GM21529 (cell line): ENCODE results near the gene SLC6A8.
"Not testable (repeated sequence)": the region's sequence is repeated elsewhere in the genome, so short reads cannot be mapped to it uniquely, and the experiment has no call there.

Experiments
- ATAC-seq: cut with Tn5 transposase; IDR thresholded peaks from one replicate; pipeline ENCODE4 v1.9.1; 2021; ENCODE audit not compliant: unreplicated experiment

The SLC6A8 gene

DNA sequence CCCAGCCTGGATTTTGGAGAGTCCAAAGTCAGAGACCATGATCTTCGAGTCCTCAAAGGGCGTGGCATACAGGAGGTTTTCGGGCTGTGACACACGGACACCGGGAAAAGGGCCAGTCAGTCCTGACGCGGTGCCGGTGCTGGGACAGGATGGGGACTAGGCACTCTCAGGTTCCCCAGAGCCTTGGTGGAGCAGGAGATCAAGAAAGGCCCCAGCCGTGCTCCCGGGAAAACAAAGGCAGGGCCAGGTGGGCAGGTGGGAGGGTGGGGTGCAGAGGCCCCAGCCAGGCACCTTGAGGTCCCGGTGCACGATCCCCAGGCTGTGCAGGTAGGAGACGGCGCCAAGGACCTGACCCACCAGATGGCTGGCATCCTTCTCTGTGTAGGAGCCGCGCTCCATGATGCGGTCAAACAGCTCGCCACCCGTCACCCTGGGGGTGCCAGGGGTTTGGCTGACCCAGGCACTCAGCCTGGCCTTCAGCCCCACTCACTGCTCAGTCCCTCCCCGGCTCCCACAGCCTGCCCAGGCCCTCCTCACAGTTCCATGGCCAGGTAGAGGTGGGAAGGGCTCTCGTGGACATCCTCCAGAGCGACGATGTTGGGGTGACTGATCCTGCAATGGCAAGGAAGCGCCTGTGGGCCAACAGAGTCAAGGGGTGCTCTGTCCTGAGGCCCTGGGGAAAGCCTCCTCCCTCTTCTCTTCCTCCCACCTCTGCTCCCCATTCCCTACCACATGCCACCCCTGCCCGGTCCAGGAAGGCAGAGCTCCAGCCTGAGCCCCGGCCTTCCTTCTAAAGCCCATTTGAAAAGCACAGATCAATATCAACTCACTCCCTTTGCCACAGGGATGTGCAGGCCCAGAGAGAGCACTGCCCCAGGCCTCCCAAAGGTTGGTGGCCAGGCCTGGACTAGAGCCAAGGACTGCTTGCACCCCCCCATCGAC is 15.9 kb upstream of the SLC6A8 start:
- no peak for ATAC-seq

DNA sequence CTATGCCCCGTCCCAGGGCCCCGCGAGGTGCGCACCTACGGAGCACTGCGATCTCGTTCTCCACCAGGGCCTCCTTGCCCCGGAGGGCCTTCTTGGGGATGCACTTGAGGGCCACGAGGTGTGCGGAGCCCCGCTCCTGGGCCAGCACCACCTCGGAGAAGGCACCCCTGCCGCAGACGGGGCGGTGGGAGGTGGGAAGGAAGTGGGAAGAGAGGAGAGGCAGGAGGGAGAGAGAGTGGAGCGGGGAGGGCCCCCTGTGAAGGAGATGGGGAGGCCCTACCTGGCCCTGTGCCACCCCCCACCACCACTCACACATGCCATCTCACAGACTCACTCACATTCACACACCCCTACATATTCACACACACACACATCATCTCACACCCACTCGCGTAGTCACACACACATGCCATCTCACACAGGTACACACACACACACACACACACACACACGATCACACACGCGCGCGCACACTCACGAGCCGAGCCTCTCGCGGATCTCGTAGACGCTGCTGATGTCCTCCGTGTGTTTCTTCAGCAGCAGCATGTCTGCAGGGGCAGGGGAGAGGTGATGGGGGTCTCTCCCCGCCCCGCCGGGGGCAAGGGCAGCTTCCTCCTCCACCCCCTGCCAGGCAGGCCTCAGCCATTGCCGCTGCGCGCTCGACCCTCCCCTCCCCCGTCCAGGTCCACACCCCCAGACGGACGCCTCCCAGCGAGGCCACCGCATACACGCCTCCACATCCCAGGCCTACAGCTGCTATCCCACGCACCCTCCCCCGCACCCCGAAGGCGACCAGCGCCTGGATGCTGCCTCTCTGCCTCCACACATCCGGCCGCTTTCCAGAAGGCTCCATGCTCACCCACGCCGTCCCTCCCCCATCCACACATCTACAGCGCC is 14.9 kb upstream of the SLC6A8 start:
- no peak for ATAC-seq

DNA sequence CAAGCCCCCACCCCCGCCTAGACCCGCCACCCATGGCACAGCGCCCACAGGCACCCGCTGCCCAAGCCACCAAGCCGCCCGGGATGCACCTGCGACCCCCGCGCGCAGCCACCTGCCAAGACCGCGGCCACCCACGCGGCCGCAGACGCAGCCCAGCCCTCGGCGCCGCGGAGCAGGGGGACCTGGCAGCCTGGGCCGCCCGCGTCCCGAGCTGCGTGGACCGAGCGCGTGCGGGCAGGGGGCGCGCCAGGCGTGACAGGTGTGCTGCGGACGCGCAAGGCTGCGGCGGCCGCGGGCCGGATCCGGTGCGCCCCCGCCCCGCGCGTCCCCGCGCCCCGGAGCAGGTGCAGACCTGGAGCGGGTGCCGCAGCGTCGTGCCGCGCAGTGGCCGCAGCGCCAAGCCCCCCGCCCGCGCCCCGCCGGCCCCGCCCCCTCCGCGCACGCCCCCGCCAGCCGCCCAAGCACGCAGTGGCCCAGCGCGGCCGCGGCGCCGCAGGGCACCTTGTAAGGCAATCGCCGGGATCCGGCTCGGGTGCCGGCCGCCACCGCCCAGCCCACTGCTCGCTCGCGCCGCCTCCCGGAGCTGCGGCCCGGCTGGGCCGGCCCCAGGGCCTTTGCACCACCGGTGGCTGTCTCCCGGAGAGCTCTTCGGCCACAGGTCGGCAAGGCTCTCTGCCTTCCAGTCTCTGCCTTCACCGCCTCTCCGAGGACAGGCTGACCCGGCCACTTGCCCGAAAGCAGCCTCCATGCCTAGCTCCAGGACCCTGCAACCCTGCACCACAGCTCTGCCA is 14.1 kb upstream of the SLC6A8 start, which contains the start of gene PNCK:
TSS of gene PNCK (minus strand) at position 386 of the 791 bp plus-strand sequence. CDS start 737 bp downstream, outside the sequence.
- ATAC-seq: no peak

DNA sequence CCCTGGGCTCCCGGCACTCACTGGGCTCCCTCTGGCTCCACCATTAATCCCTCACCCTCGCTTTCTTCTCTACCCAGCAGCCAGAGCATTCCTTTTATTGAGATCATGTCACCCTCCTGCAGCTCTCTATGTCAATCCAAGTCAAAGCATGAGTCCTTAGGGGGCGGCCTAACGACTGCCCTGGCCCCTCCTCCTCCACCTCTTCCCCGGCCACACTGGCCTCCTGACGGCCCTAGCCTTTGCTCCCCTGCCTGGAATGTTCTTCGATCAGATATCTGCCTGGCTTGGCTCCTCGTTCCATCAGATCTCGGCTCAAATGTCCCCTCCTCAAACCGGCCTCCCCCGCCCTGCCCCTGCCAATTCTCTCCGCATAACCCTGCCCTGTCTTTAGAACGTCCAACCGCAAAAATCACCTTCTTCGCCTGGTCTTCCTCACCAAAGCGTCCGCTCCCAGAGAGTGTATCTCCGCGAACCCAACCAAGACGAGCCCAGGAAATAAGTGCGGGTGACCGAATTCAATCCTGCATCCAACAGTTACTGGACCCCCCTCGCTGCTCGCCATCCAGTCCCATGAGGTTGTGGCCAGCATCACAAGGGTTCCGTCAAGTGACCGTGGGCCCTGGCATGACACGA is 13.4 kb upstream of the SLC6A8 start:
- no peak for ATAC-seq

DNA sequence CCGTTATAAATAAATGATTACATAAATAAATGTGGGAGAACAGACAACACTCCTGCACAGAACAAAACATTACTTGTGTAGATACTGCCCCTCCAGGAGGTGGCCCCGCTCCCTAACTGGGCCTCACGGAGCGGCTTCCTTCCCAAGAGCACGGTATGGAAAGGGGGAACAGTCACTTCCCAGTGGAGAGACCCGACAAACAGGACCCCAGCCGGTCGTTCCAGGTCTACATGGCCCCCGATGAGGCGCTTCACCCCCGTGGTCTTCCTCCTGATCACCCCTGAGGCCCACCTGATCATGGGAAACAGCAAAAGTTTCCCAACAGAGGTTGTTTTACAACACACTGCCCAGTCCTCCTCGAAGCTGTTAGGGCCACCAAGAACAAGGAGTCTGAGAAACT is 6.6 kb upstream of the SLC6A8 start:
- ATAC-seq: no peak

DNA sequence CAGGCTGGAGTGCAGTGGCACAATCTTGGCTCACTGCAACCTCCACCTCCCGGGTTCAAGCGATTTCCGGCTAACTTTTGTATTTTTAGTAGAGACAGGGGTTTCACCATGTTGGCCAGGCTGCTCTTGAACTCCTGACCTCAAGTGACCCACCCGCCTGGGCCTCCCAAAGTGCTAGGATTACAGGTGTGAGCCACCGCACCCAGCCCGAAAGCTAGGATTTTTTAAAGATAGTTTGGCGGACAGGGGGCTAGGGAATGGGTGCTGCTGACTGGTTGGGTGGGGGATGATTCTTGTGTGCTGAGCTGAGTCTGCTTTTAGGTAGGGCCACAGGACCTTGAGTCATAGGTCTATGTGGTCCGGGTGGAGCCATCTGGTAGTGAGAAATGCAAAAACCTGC is 4.2 kb upstream of the SLC6A8 start:
- not testable (repeated sequence) for ATAC-seq

DNA sequence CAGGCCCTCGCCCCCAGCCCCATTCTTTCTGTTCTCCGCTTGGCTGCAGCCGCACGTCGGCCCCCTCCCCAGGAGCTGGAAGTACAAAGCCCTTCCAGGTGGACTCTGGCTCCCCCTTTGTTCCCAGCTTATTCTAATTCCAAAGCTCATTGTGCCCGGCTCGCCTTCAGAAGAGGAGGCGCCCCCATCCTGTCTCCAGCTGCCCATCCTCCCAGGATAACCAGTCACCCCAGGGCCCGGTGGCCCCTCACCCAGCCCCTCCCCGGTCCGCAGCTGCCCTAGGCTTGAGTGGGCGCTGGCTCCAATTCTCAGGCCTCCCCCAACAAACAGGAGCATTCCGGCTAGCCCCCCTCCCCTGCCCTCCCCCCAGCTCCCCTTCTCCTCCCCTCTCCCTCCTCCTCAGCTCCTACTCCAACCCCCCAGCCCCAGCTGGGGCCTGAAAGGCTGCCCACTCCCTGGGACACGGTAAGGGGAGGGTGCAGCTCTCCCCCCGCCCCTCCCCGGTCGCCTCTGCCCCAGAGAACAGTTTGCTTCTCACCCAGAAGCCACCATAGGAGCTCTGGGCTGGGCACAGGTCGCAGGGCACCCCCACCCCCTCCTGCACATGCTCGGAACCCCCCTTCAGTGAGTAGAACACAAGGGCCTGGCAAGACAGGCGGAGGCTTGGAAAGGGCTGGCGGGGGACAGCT is 3.1 kb upstream of the SLC6A8 start:
- no peak for ATAC-seq

DNA sequence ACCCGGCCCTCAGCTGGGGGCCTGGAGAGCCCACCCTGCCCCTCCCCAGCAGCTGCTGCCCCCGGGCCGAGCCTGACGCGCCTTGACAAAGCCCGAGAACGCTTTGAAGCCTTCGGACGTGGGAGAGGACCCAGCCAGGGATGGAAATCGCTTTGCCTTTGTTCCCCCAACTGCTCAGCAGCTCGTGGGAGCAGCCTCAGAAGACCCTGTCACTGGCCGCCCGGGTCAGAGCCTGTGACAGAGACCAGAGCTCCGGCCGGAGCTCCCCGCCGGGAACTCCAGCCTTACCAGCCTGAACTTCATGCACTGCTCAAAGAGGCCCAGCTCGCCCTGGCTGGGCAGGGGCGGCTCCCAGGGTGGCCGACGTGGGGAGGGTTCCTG is 2.6 kb upstream of the SLC6A8 start:
- ATAC-seq: no peak

DNA sequence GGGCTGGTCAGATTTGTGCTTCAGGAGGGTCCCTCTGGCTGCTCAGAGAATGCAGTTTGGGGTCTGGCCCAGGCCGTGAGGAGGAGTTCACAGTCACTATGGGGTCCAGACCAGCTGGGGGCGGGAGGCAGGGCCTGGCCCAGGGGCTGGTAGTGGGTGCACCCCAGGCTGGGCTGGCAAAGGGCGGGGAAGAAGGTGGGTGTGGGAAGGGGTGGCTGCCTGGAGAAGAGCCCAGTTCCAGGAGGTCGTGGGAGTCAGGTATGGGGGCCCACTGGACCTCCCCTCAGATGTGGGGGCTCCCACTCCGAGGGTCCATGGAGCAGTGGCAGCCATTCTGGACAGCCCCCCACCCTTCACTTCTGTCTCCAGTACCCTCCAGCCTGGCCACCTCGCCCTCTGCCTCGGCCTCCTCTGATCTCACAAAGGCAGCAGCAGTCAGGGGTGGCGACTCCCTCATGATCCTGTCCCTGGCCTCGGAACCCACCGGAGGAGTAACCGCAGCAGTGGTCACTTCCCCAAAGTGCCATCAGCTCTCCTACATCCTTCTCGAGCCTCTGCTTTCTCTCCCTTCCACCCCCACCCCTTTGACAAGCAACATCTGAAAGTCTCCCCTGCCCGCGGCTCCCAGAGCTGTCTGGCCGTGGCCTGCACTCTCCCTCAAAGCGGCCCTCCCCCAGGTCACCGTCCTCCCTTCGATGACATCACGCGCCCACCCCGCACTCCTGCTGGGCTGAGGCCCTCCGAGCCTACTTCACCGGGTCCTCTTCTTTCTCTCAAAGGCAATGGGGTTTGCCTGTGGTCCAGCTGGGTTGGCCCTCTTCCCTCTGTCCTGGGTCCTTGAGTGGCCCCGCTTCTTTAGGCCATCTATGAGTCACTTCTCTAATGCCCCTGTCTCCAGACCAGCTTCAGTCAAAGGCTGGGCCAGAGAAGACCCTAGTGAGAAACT is 1.7 kb upstream of the SLC6A8 start:
- ATAC-seq: no peak

DNA sequence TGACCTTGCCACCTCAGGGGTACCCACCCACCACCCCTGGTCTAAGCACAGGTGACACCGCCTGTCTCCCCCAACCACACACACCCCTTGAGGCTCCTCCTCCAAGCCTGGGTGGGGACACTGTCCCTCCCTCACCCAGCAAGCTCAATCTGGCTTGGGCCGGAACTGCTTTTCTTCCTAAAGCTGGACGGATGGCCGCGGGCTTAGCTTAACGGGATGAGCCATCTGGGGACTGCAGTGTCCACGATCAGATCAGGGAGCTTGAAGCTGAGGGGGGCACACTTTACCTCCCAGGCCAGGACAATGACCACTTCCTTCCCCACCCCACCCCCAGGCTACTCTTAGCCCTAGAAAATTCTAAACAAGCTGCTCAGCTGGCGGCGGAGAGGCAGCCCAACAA is 1.0 kb upstream of the SLC6A8 start:
- no peak for ATAC-seq

DNA sequence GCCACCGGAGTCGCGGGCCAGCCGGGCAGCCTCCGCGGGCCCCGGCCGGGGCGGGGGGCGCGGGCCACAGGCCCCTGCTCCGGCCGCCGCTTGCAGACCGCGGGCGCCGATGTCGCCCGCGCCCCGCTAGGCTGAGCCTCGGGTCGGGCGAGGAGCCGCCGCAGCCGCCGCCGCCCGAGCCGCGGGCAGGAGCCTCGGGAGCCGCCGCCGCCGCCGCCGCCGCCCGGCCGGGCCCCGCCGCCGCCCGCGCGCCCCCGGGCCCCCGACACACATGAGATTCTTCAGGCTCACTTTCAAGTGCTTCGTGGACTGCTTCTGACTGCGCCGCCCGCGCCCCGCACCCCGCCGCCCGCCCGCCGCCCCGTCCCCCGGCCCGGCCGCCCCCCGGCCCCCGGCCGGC is 345 bp downstream of the SLC6A8 start:
- ATAC-seq: no peak

DNA sequence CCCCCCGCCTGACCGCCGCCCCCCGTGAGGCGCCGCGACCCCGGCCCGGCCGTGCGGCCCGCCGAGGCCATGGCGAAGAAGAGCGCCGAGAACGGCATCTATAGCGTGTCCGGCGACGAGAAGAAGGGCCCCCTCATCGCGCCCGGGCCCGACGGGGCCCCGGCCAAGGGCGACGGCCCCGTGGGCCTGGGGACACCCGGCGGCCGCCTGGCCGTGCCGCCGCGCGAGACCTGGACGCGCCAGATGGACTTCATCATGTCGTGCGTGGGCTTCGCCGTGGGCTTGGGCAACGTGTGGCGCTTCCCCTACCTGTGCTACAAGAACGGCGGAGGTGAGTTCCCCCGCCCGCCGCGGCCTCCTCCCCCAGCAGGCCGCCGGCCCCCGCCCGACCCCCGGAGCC is 780 bp downstream of the SLC6A8 start:
- no peak for ATAC-seq

DNA sequence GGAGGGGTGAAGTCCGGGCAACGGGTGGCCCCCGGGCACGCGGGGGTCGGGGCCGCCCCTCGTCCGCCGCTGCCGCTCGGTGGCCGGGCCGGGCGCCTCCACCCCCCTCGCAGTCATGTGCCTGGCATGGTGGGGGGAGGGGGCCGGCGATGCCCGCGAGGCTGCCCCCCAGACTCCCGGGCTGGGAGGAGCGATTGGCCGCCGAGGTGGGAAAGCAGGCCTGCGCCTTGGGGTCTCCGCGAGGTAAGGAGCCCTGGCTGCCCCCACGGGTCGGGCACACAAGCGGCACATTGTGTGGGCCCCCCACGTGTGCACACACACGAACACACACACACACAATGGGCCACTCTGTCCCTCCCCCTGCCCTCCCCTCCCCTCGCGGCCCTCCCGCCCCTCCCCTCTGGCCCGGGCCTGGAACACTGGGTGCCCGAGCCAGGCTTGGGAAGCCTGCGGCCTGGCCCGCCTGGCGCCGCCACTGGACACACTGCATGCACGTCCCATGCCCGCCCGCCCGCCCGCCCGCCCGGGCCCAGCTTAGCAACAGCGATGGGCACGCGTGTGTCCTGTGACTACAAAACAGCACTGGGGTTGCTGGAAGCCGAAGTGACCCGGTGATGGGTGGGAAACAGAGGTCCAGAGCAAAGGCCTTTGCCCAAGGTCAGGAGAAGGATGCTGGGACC is 1.3 kb downstream of the SLC6A8 start:
- ATAC-seq: no peak

DNA sequence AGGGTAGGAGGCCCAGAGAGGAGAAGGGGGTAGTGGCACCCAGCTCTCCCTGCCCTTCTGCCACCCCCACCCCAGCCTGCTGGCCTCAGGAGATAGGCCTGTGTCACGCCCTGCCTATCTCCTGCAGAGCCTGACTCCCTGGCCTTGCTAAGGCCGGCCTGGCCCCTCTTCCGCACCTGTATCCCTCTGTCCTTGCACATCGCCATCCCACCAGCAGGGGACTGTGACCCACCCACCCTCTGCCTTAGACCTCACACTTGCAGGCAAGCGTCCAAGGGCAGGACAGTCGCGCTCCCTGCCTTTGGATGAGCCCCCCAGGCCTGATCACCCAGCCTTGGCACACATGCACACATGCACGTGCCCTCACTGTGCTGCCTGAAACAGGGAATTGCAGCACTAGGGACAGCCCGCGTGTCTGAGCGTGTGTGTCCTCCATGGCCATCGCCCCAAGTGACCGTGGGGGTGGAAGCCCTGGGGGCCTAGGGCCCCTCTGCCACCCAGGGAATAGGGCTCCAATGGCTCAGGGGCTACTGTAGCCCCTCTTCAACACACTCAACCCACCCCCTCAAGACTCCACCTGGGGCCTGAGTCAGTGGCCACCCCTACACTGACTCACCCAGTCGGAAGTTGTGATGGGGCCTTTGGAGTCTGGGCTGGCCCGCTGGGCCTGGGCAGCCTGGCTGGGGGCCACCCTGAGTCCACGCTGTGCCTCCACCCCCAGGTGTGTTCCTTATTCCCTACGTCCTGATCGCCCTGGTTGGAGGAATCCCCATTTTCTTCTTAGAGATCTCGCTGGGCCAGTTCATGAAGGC is 2.1 kb downstream of the SLC6A8 start:
- ATAC-seq: no peak

DNA sequence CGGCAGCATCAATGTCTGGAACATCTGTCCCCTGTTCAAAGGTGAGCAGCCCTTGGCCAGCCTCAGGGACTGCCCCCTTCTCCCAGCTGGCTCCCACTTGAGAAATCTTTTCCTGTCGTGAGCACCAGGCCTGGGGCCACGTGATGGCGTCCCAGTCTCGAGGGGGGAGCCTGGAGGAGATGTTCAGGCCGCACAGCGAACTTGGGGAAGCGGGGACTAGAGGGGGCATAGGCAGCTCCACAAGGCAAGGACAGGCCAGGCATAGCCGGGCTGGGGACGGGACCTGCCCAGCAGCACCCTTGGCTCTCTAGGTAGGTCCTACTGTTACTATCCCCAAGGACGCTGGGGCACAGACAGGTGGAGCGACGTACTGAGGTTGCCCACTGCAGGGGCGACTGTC is 2.7 kb downstream of the SLC6A8 start:
- ATAC-seq: no peak

DNA sequence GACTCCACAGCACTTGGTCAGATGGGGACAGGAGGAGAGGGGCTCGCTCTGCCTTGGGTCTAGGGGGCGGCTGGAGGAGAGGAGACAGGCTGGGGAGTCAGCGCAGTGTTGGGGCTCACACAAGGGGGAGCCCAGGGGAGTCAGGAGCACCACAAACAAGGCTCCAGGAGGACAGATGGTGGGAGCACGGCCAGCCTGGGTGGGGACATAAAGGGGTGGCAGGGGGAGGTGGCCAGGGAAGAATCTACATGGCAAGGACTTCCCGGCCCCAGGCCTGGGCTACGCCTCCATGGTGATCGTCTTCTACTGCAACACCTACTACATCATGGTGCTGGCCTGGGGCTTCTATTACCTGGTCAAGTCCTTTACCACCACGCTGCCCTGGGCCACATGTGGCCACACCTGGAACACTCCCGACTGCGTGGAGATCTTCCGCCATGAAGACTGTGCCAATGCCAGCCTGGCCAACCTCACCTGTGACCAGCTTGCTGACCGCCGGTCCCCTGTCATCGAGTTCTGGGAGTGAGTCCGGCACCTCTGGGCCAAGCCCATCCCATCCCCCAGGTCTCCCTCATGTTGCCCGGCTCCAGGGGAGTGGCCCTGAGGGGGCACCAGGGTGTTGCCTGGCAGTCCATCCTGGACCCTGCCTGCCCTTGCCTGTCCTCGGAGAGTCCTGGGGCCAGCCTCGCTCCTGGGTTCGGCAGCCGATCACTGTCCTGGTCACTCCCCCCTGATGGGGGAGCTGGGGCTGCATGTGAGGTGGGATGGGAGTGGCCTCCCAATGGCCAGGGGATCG is 3.5 kb downstream of the SLC6A8 start:
- ATAC-seq: not testable (repeated sequence)

DNA sequence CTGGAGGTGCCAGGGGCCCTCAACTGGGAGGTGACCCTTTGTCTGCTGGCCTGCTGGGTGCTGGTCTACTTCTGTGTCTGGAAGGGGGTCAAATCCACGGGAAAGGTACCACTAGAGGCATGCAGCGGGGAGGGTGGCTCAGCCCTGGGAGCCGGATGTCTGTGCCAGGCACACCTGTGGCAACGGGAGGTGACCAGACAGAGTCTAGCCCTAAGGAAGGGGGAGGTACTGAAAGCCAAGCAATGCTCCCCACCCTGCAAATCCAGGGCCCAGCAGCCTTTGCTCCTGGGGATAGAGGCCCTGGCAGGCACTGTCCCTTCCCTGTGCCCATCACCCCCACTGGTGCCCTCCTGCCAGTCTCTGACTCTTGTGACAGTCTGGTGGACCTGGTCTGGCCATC is 4.3 kb downstream of the SLC6A8 start:
- ATAC-seq: no peak
